ENCODE data around the gene SEC16A.

SEC16A gene

GRCh38 chr9:136511670-136512592 is 29.1 kb upstream of the SEC16A start:
- peak; percentile 47 to 89 for DNase-seq (ENCODE audit: low read depth in 2 of 2)
- H3K4me3 ChIP-seq (replicated peaks in 1 of 2; ENCODE audit: low read depth in 2 of 2, low read length in 2 of 2), result peak overlapping the region in 1 of 2 donors; percentile 21
- no peak for TF ChIP-seq CTCF (IDR thresholded peaks at IDR 0.05; ENCODE audit: low read depth, low read length)

- no peak for DNase-seq (ENCODE audit: low read depth in 2 of 2)
- TF ChIP-seq CTCF (IDR thresholded peaks at IDR 0.05; ENCODE audit: low read depth, low read length), result no peak
- H3K4me3 ChIP-seq (replicated peaks in 1 of 2; ENCODE audit: low read depth in 2 of 2, low read length in 2 of 2), result no peak overlapping the region
Measured at GRCh38 chr9:136511144-136511669, 28.4 kb upstream of the SEC16A start.

- TF ChIP-seq CTCF (IDR thresholded peaks at IDR 0.05; ENCODE audit: low read depth, low read length), result no peak
- H3K4me3 ChIP-seq (replicated peaks in 1 of 2; ENCODE audit: low read depth in 2 of 2, low read length in 2 of 2), result no peak overlapping the region
- DNase-seq (ENCODE audit: low read depth in 2 of 2), result no peak
Measured at GRCh38 chr9:136510561-136510960, 27.7 kb upstream of the SEC16A start.

- no peak for DNase-seq (ENCODE audit: low read depth in 2 of 2)
- TF ChIP-seq CTCF (IDR thresholded peaks at IDR 0.05; ENCODE audit: low read depth, low read length), result no peak
- H3K4me3 ChIP-seq (replicated peaks in 1 of 2; ENCODE audit: low read depth in 2 of 2, low read length in 2 of 2), result no peak overlapping the region
Measured at GRCh38 chr9:136509549-136509948, 26.7 kb upstream of the SEC16A start.

- no peak for DNase-seq (ENCODE audit: low read depth in 2 of 2)
- H3K4me3 ChIP-seq (replicated peaks in 1 of 2; ENCODE audit: low read depth in 2 of 2, low read length in 2 of 2), result no peak overlapping the region
- TF ChIP-seq CTCF (IDR thresholded peaks at IDR 0.05; ENCODE audit: low read depth, low read length), result no peak
Measured at GRCh38 chr9:136508729-136509500, 26.1 kb upstream of the SEC16A start.

- TF ChIP-seq CTCF (IDR thresholded peaks at IDR 0.05; ENCODE audit: low read depth, low read length), result no peak
Measured at GRCh38 chr9:136507992-136508375, 25.1 kb upstream of the SEC16A start.

More at GRCh38 chr9:136507992-136508375, 25.1 kb upstream of the SEC16A start:
- no peak for DNase-seq (ENCODE audit: low read depth in 2 of 2)
- H3K4me3 ChIP-seq (replicated peaks in 1 of 2; ENCODE audit: low read depth in 2 of 2, low read length in 2 of 2), result no peak overlapping the region

Data from cardiac fibroblast (primary cell).